ENCODE measurements around the gene POC5.
"Not testable (repeated sequence)": the region's sequence is repeated elsewhere in the genome, so short reads cannot be mapped to it uniquely, and the experiment has no call there.

The POC5 gene

GRCh38 chr5:75695472-75696351, 21.5 kb downstream of the POC5 start:
- DNase-seq = not testable (repeated sequence)

DNA sequence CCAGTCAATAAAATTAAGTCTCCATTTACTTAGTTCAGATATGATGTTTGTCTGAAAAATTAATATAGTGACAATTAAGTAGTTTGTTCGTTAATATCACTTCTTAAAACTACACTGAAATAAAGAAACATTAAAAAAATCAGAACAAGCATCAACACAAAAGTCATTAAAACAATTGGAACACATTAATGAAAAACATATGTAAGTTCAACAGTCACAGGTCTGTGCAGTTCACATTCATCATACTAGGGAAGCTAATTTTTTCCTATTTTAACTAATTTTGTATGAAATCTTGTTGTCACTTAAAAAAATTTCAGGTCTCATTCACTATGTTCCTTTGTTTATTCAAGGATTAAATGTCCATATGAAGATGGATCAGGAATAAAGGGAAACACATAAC, 22.5 kb downstream of the POC5 start:
- no peak for DNase-seq

GRCh38 chr5:75690669-75691068, 26.6 kb downstream of the POC5 start:
- no peak for DNase-seq

GRCh38 chr5:75686480-75686879, 30.8 kb downstream of the POC5 start:
- no peak for DNase-seq

- DNase-seq = no peak
These were observed 32.1 kb downstream of the POC5 start for GRCh38 chr5:75685141-75685540.

DNA sequence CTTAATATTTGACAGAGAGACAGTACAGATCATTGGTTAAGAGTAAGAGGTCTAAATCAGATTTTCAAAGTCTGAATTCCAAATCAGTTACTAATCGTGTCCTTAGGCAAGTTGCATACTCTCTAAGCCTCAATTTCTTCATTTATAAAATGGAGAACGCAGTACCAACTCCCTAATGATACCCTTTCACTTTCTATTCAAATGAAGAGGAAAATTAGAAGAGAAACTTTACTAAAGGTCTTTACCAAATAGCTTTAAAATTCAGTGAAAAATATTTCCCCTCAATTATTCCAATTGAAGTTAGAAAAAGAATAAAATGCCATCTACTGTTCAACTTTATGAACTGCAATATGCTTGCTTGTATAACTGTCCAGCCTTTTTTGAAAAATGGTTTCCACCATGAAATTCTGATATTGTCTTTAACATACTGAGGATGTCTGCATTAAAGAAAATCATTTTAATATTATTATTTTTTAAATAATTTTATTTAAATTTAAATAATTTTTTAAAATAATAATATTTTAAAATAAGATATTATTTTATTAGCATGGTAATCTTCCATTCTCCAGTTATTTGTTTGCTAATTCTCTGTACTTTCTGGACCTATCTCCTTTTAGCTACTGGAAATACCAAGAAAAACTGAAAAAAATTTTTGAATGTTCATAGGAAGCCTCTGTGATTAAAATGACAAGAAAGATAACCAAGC, 36.0 kb downstream of the POC5 start:
- no peak for DNase-seq

DNA sequence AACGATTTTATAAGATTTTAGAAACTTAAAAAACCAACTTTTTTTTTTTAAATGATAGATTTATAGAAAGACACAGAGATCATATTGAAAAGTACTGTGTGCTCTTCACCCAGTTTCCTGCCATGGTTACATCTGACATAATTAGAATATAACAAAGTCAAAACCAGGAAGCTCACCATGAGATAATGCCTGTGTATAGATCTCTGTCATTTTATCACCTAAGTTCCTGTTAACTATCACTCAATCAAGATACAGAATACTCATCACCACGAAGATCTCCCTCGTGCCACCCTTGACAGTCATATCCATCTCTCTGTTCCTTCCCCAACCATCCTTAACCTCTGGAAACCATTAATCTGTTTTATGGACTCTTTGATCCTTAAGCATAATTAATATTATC, 39.1 kb downstream of the POC5 start:
- no peak for DNase-seq

- DNase-seq = no peak
These were observed 39.6 kb downstream of the POC5 start for GRCh38 chr5:75677607-75678006.

DNA sequence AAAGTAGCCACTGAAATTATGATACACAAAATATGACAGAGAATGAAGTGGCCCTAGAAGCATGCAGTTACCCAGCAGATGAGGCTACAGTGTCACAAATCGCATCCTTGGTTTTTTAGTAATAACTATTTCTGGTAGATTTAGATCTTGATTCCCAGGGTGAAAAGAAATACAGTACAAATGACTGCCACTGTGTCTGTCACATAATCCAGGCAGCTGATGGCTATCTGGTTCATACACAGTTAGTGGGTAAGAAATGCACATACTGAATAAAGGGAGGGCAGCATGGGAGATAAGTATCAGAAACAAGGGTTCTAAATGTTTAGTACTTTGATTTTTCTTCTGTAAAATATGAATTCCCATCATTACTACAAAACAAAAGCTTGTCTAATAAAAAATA, 41.5 kb downstream of the POC5 start:
- no peak for DNase-seq

DNA sequence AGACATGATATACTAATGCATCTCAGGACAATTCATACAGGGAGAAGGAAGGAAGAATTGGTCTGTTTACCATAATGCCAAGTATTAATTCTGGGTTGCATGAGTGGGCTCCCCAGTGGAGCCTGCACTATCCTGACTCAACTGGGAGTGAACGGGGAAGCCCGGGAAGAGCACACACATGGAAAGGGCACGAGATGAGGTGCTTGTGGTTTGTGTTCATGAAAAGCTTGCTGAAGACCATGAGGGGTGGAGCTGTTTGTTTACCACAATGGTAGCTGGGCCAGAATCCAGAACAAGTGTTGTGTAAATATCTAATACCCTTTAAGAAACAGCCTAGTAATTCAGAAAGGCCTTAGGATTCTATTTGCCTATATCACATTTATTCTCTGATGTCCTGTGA, 44.6 kb downstream of the POC5 start:
- no peak for DNase-seq

DNA sequence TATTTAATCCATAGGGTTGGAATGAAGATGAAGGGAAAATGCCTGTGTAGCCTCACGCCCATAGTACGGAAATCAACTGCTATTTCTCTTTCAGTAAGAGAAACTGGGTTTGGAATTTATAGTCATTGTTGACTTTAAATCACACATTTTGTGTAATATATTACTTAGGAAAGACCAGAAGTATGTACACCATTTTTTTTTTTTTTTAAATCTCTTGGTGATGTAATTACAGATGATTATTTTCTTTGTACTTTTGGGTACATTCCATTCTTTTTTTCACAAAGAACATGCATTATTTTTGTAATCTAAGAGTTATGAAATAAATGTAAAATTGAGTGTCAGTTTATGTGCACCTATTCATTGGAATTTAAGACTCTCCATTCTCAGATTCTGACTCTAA, 45.7 kb downstream of the POC5 start:
- no peak for DNase-seq

- DNase-seq = no peak
These were observed 46.7 kb downstream of the POC5 start for GRCh38 chr5:75670577-75670976.

DNA sequence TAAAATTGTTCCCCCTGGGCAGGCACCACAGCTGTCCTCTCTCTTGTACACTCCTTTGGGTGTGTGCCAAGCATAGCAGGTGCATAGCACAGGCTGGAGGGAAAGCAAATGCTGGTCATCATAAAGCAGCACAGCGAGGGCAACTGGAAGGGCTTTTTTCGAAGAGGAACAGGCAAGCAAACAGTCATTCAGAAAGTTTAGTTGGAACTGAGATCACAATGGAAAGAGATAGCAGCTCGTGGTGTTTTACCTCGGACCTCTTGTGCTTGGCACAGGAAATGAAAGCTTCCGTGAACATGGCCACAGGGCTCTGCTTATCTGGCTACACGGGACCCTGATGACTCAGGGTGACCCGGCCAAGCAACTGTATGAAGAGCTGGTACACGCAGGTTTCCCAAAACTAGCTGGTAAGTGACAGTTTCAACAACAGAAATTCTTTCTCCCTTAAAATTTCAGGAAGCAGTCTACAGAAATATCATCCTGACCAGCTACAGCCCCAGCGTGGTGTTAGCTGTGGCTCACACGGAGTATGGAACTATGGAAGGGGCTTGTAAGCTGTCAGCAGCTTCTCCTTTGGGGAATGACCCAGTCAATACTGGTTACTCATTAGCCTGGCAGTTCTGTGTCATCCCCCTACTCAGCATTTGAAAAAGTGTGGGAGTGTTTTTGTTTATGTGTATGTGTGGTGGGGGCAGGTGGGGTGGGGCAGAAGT, 48.1 kb downstream of the POC5 start:
- no peak for DNase-seq

DNA sequence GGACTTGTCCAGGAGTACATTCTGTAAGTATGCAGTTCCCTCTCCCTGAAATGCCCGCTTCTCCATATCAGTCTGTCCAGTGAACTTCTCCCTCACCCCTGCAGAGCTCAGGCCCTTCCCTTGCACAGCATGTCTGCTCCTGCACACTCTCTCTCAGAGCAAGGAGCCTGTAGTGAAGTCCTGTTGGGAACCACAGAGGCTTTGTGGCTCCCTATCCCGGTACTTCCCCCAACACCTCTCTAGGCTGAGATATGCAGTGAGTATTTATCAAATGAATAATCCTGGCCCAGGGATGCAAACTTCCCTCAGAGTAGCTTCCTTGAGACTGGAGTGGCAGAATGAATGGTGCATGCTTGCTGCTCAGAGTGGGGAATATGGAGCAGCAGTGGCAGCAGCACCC, 48.8 kb downstream of the POC5 start:
- DNase-seq = no peak

DNA sequence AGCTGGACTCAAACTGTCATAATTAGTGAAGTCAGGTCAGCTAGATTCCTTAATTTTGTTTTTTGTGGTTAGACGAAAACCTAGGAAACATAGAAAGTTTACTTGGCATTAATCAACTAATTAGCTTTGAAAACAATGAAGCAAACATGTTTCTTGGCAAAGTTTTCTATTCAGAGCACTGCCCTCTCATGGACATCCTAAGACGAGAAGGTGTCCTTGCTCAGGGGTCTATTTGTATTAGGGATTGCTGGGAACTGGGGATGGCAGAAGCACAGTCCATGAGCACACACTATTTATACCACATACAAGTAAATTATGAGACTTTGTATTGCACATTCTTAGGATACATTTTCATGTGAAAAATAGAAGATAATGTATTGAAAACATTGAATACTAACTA, 49.7 kb downstream of the POC5 start:
- DNase-seq = no peak

- no peak for DNase-seq
These were observed 50.4 kb downstream of the POC5 start for GRCh38 chr5:75666801-75667200.

DNA sequence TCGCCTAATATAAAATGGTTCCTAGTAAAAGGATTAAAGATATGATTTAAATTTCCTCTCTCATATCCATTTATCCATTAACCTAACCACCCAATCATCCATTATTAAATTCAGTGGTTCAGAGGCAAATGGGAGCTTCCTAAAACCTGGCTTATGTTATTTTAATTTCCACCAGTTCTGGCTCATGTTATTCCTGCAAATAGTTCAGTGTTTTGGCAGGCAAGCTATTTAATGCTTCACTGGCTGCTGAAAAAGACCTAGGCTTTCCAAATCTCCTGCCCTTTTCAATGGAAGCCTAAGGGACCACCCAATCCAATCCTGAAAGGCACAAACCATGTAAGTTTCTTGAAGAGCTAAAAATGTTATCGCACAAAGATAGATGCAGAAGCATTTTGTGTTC, 52.3 kb downstream of the POC5 start:
- DNase-seq = no peak

DNA sequence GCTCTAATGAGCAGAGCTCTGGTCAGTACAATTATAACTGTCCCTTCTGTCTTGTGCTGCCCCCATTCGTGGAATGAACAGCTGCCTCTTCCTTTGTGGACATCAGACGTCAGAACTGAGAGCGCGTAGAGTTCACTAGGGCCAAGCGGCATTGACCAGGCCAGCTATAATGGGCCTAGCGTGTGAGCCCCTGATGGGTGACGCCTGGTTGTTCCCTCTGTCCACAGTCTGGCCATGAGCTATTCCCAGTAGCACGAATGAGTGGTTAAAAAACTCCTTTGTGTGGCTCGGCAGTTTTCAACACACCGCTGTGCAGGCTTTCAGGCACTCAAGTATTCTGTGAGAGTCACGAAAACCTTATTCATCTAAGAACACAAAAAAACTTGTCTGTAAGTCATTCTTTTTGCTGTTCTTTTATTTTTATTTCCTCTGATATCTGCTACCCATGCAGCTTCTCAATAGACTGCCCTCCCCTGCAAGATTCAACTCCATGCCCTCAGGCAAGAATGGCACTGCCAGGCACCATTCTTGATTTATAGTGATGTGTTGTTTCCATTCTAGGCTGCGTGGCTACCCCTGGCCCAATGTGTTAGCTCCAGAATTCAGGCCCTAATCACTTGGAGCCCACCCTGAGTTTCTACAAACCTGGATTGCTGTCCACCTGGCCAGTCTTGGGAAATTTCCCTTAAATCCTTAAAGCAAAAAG, 53.5 kb downstream of the POC5 start:
- DNase-seq = no peak

GRCh38 chr5:75662061-75662460, 55.2 kb downstream of the POC5 start:
- no peak for DNase-seq

- DNase-seq = no peak
These were observed 56.4 kb downstream of the POC5 start for GRCh38 chr5:75660678-75661465.

DNA sequence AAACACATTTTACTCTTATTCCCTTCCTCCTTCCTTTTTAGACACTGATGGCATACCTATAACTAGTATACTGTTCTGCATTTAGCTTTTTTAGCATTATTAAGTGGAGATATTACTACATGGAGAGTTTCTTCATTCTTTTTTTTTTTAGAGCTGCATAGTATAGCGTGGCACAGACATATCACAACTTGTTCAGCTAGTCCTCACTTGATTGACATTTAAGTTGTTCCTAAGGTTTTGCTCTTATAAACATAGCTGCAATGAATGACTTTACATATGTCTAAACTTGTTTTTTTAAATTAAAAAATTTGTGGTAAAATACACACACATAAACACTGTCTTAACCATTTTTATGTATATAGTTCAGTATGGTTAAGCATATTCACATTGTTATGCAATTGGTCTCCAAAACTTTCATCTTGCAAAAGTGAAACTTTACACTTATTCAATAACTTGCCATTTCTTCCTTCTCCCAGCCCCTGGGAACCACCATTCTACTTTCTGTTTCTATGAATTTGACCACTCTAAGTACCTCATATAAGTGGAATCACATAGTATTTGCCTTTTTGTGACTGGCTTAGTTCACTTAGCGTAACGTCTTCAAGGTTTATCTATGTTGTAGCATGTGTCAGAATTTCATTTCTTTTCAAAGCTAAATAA, 57.3 kb downstream of the POC5 start:
- DNase-seq = no peak
